ENCODE data around the gene RICTOR. TPM values are rescaled to one million over a fixed set of nuclear protein-coding genes. Genes with fewer than 3 reads are reported as not detected.
A peak's percentile ranks its signal among the peaks of the same experiment; 100 is the strongest.

RICTOR gene
- total RNA-seq, 2 donors from 2014 or later, result 21.5 to 36.8 TPM

DNA sequence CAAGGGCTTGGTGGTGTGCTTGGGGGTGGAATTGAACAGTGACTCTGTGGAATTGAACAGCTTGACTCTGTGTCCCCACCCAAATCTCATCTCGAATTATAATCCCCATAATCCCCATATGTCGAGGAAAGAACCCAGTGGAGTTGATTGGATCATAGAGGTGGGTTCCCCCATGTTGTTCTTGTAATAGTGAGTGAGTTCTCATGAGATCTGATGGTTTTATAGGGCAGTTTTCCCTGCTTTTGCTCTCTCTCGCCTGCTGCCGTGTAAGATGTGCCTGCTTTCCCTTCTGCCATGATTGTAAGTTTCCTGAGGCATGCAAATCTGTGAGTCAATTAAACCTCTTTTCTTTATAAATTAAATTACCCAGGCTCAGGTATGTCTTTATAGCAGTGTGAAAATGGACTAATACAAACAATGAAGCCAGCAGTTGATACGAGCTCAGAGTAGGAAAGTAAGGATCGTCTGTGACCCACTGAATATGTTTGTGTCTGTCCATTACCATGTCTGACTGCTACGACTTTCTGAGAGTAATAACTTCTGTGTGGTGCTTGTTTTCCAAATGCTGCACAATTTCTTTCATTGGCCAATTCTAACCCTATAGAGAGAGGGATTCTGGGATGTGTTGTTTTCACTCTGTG is 17.9 kb upstream of the RICTOR start:
- Histone ChIP-seq H3K36me3 (no peaks in the 10 kb centered on the region), H3K4me3 (no peak overlapping the region), H3K4me1 (replicated peaks) (no peaks in the 10 kb centered on the region), H3K27ac (no peak overlapping the region), H3K27me3 (replicated peaks; ENCODE audit: insufficient read depth) (no peaks in the 10 kb centered on the region), H3K9me3 (no peaks in the 10 kb centered on the region)
- no peak for DNase-seq (ENCODE audit: low spot score)
- WGBS, result 82% methylated on average over 7 of the region's 7 CpGs
- TF ChIP-seq POLR2AphosphoS5 (IDR thresholded peaks at IDR 0.05) (no peak), CTCF (IDR thresholded peaks at IDR 0.05) (no peak)
- intact Hi-C loops (cut with DNase I), result no loop called here

DNA sequence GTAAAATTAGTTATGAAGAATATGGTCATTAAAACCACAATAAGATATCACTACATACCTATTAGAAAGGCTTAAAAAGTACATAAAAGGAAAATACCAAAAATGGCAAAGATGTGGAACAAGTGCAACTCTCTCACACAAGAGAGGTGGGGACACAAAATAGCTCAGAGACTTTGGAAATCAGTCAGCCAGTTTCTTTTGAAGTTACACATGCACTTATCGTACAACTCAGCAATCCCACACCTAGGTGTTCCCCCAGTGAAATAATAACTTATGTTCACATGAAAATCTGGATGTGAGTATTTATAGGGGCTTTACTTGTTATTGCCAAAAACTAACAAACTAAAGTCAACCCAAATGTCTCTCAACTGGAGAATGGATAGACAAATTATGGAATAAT is 9.8 kb upstream of the RICTOR start:
- WGBS, result 78% methylated on average over 1 of the region's 1 CpG
- Histone ChIP-seq H3K9me3 (no peaks in the 10 kb centered on the region), H3K27ac (no peak overlapping the region), H3K27me3 (replicated peaks; ENCODE audit: insufficient read depth) (no peaks in the 10 kb centered on the region), H3K4me3 (no peak overlapping the region), H3K4me1 (replicated peaks) (no peaks in the 10 kb centered on the region), H3K36me3 (no peaks in the 10 kb centered on the region)
- TF ChIP-seq POLR2AphosphoS5 (IDR thresholded peaks at IDR 0.05) (no peak), POLR2A (IDR thresholded peaks at IDR 0.05) (no peak), CTCF (IDR thresholded peaks at IDR 0.05) (no peak)
- DNase-seq (ENCODE audit: low spot score), result no peak
- intact Hi-C loops (cut with DNase I), result no loop called here

DNA sequence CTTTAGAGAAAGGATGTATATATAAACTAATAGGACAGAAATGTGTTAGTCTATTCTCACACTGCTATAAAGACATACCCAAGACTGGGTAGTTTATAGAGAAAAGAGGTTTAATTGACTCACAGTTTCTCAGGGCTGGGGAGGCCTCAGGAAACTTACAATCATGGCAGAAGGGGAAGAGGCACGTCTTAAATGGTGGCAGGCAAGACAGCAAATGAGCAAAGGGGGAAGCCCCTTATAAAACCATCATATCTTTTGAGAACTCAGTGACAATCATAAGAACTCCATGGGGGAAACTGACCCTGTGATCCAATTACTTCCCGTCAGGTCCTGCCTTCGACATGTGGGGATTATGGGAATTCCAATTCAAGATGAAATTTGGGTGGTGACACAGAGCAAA is 8.8 kb upstream of the RICTOR start:
- Histone ChIP-seq H3K27ac (no peak overlapping the region), H3K4me1 (replicated peaks) (no peaks in the 10 kb centered on the region), H3K27me3 (replicated peaks; ENCODE audit: insufficient read depth) (no peaks in the 10 kb centered on the region), H3K9me3 (no peaks in the 10 kb centered on the region), H3K36me3 (no peaks in the 10 kb centered on the region), H3K4me3 (no peak overlapping the region)
- DNase-seq (ENCODE audit: low spot score), result no peak
- TF ChIP-seq POLR2A (IDR thresholded peaks at IDR 0.05) (no peak), POLR2AphosphoS5 (IDR thresholded peaks at IDR 0.05) (no peak), CTCF (IDR thresholded peaks at IDR 0.05) (no peak)
- intact Hi-C loops (cut with DNase I), result no loop called here
- 92% methylated on average over 3 of the region's 3 CpGs for WGBS

GRCh38 chr5:39080597-39081204 is 6.5 kb upstream of the RICTOR start:
- peak; percentile 32 for TF ChIP-seq POLR2AphosphoS5 (IDR thresholded peaks at IDR 0.05)
- peak; percentile 66 to 79 (median 72) for TF ChIP-seq CTCF (IDR thresholded peaks at IDR 0.05)
- TF ChIP-seq POLR2A (IDR thresholded peaks at IDR 0.05), result no peak
- peak; percentile 15 for DNase-seq (ENCODE audit: low spot score)
- H3K4me3 ChIP-seq, result no peak overlapping the region
- no peaks in the 10 kb centered on the region for H3K4me1 ChIP-seq (replicated peaks)
- WGBS, result 7% methylated on average over 3 of the region's 3 CpGs
- no peaks in the 10 kb centered on the region for H3K36me3 ChIP-seq
- intact Hi-C loops (cut with DNase I), result loop anchor here (1.0 kb wide), 1 partner anchor 86 kb away; no protein-coding TSS in a partner anchor
- no peaks in the 10 kb centered on the region for H3K27me3 ChIP-seq (replicated peaks; ENCODE audit: insufficient read depth)
- no peak overlapping the region for H3K27ac ChIP-seq
- H3K9me3 ChIP-seq, result no peaks in the 10 kb centered on the region

- Histone ChIP-seq H3K27me3 (replicated peaks; ENCODE audit: insufficient read depth) (no peaks in the 10 kb centered on the region), H3K9me3 (no peaks in the 10 kb centered on the region), H3K27ac (no peak overlapping the region), H3K36me3 (no peaks in the 10 kb centered on the region), H3K4me1 (replicated peaks) (no peaks in the 10 kb centered on the region), H3K4me3 (no peak overlapping the region)
- intact Hi-C loops (cut with DNase I), result loop anchor here (1.0 kb wide), 1 partner anchor 86 kb away; no protein-coding TSS in a partner anchor
- no peak for DNase-seq (ENCODE audit: low spot score)
- WGBS, result 59% methylated on average over 2 of the region's 2 CpGs
- no peak for TF ChIP-seq CTCF (IDR thresholded peaks at IDR 0.05)
Measured at GRCh38 chr5:39080168-39080567, 6.0 kb upstream of the RICTOR start.
